HepG2 (cell line): ENCODE data around the gene RASSF7. TPM values are rescaled to one million over a fixed set of nuclear protein-coding genes. Genes with fewer than 3 reads are reported as not detected.

Source experiments
- ASH2L ChIP-seq: fragments of 300-600, 200-600 bp; sonication (generic); IDR thresholded peaks from 2 replicates; pipeline ENCODE4 v1.7.0; 2017; ENCODE audit warnings: low read depth, mild to moderate bottlenecking, moderate library complexity, mixed read lengths, low read length; ENCODE audit not compliant: insufficient read length
- BRCA1 ChIP-seq: sonication (generic); formaldehyde crosslinking; IDR thresholded peaks from 2 replicates; pipeline ENCODE4 v1.4.0; 2020; ENCODE audit warnings: missing genetic modification reagents
- ELF4 ChIP-seq: sonication (generic); formaldehyde crosslinking; IDR thresholded peaks from 2 replicates; pipeline ENCODE4 v1.5.0; 2020; ENCODE audit warnings: missing genetic modification reagents, mild to moderate bottlenecking, moderate library complexity, borderline replicate concordance
- IRF1 ChIP-seq: sonication (generic); formaldehyde crosslinking; IDR thresholded peaks from 2 replicates; pipeline ENCODE4 v1.4.0; 2020; ENCODE audit warnings: low read depth, mild to moderate bottlenecking, missing genetic modification reagents
- KDM5A ChIP-seq: fragments of 200-600 bp; sonication (generic); IDR thresholded peaks from 2 replicates; pipeline ENCODE4 v1.7.0; 2018; ENCODE audit warnings: antibody characterized with exemption, mild to moderate bottlenecking, low read length, borderline replicate concordance
- MZF1 ChIP-seq: sonication (generic); formaldehyde crosslinking; IDR thresholded peaks from 2 replicates; pipeline ENCODE4 v1.8.1; 2023; ENCODE audit warnings: mild to moderate bottlenecking, missing genetic modification reagents, borderline replicate concordance
- NR0B2 ChIP-seq: sonication (generic); formaldehyde crosslinking; IDR thresholded peaks from 2 replicates; pipeline ENCODE4 v1.4.0; 2020; ENCODE audit warnings: mild to moderate bottlenecking, missing genetic modification reagents
- PHF8 ChIP-seq: sonication (generic); formaldehyde crosslinking; IDR thresholded peaks from 2 replicates; pipeline ENCODE4 v1.5.0; 2020; ENCODE audit warnings: missing genetic modification reagents
- RFX5 ChIP-seq: IDR thresholded peaks from 2 replicates; pipeline ENCODE4 v1.6.1; 2011; ENCODE audit warnings: low read depth, low read length, improper control_type of control experiment
- RNF2 ChIP-seq: fragments of 450-650 bp; conservative IDR thresholded peaks from 2 replicates; pipeline ENCODE4 v1.6.1; 2016; ENCODE audit warnings: low read depth
- SIX4 ChIP-seq: sonication (generic); formaldehyde crosslinking; IDR thresholded peaks from 2 replicates; pipeline ENCODE4 v1.4.0; 2020; ENCODE audit warnings: missing genetic modification reagents
- SSRP1 ChIP-seq: IDR thresholded peaks from 2 replicates; pipeline ENCODE4 v1.6.1; 2016; ENCODE audit warnings: control low read depth
- STAT5B ChIP-seq: sonication (generic); formaldehyde crosslinking; IDR thresholded peaks from 2 replicates; pipeline ENCODE4 v1.4.0; 2020; ENCODE audit warnings: missing genetic modification reagents
- ZBTB49 ChIP-seq: sonication (generic); formaldehyde crosslinking; IDR thresholded peaks from 2 replicates; pipeline ENCODE4 v1.4.0; 2020; ENCODE audit warnings: missing genetic modification reagents, borderline replicate concordance
- ZMAT5 ChIP-seq: sonication (generic); formaldehyde crosslinking; IDR thresholded peaks from 2 replicates; pipeline ENCODE4 v1.5.0; 2020; ENCODE audit warnings: mild to moderate bottlenecking, low read depth, missing genetic modification reagents, borderline replicate concordance
- ZMYM4 ChIP-seq: sonication (generic); formaldehyde crosslinking; IDR thresholded peaks from 2 replicates; pipeline ENCODE4 v1.8.1; 2023; ENCODE audit warnings: mild to moderate bottlenecking, missing genetic modification reagents
- ZNF205 ChIP-seq: IDR thresholded peaks from 2 replicates; pipeline ENCODE4 v1.6.1; 2018; ENCODE audit warnings: missing biosample characterization, missing genetic modification reagents
- ZNF512 ChIP-seq: sonication (generic); formaldehyde crosslinking; IDR thresholded peaks from 2 replicates; pipeline ENCODE4 v1.4.0; 2020; ENCODE audit warnings: mild to moderate bottlenecking, missing genetic modification reagents
- ZNF543 ChIP-seq: sonication (generic); formaldehyde crosslinking; IDR thresholded peaks from 2 replicates; pipeline ENCODE4 v1.4.0; 2020; ENCODE audit warnings: mild to moderate bottlenecking, missing genetic modification reagents
- ZNF672 ChIP-seq: sonication (generic); formaldehyde crosslinking; IDR thresholded peaks from 2 replicates; pipeline ENCODE4 v1.8.1; 2022; ENCODE audit warnings: missing genetic modification reagents
- ZNF704 ChIP-seq: sonication (generic); formaldehyde crosslinking; IDR thresholded peaks from 2 replicates; pipeline ENCODE4 v1.8.1; 2023; ENCODE audit warnings: mild to moderate bottlenecking, inconsistent platforms, moderate library complexity, missing genetic modification reagents, borderline replicate concordance
- ZNF776 ChIP-seq: sonication (generic); formaldehyde crosslinking; IDR thresholded peaks from 2 replicates; pipeline ENCODE4 v1.4.0; 2020; ENCODE audit warnings: mild to moderate bottlenecking, missing genetic modification reagents
- ZNF841 ChIP-seq: sonication (generic); formaldehyde crosslinking; IDR thresholded peaks from 2 replicates; pipeline ENCODE4 v1.8.1; 2023; ENCODE audit warnings: missing genetic modification reagents, borderline replicate concordance
- ZSCAN20 ChIP-seq: sonication (generic); formaldehyde crosslinking; IDR thresholded peaks from 2 replicates; pipeline ENCODE4 v1.4.0; 2020; ENCODE audit warnings: missing genetic modification reagents, mild to moderate bottlenecking, borderline replicate concordance
- polyA plus RNA-seq, 8 experiments: library from polyadenylated mRNA; depleted of rRNA in 3 of 8; stranded (reverse) in 7 of 8; unstranded in 1 of 8; fragments of >200 nt; fragmentation: Illumina TruSeq in 4 of 8; extraction: Trizol in 4 of 8; gene quantifications; 2 replicates each; pipeline versions ENCODE4 v1.2.1 to v1.2.3, GENCODE V29; 2011 to 2016; ENCODE audit warnings: low read depth in 4 of 8, missing spikeins in 1 of 8, mixed read lengths in 1 of 8; ENCODE audit not compliant: insufficient read depth in 1 of 8
- total RNA-seq, 5 experiments: library from RNA; depleted of rRNA; stranded (reverse); fragments of >200 nt; fragmentation: Illumina TruSeq; extraction: Trizol; gene quantifications; 2 replicates each; pipeline ENCODE4 v1.2.3, GENCODE V29; 2016; ENCODE audit warnings: low read depth in 1 of 5

Gene RASSF7
- total and polyA plus RNA-seq, 2 of the 13 experiments (the other 11 are each of a cell fraction or from before 2014, with no cell fraction given): 20.2 to 28.6 TPM

GRCh38 chr11:536841-537621 is 23.7 kb upstream of the RASSF7 start, which contains the start of gene LRRC56 (continued):
- TF ChIP-seq KDM5A: no peak
- TF ChIP-seq ZNF841 (CRISPR knock-in tag): no peak
- TF ChIP-seq ZNF205 (CRISPR knock-in tag): no peak
- no peak for TF ChIP-seq MZF1 (CRISPR knock-in tag)
- TF ChIP-seq STAT5B: no peak
- no peak for TF ChIP-seq ASH2L
- TF ChIP-seq ZSCAN20 (CRISPR knock-in tag): no peak
- TF ChIP-seq ZNF543: no peak
- no peak for TF ChIP-seq ZMAT5 (CRISPR knock-in tag)
- TF ChIP-seq PHF8: no peak; the same call in 1 of the 2 replicates
- no peak for TF ChIP-seq SSRP1 (CRISPR knock-in tag)
- TF ChIP-seq ZMYM4 (CRISPR knock-in tag): no peak
- TF ChIP-seq ZBTB49 (CRISPR knock-in tag): no peak
- TF ChIP-seq ZNF776 (CRISPR knock-in tag): no peak
- TF ChIP-seq RFX5: no peak
- 0 out of 2 replicates have a peak, but pooled peaks have one; percentile 30 for TF ChIP-seq SIX4 (CRISPR knock-in tag)
- TF ChIP-seq IRF1: no peak
- no peak for TF ChIP-seq ZNF512 (CRISPR knock-in tag)
- no peak for TF ChIP-seq ZNF672
- no peak for TF ChIP-seq NR0B2 (CRISPR knock-in tag)
- no peak for TF ChIP-seq ZNF704 (CRISPR knock-in tag)
- TF ChIP-seq ELF4 (CRISPR knock-in tag): no peak
- TF ChIP-seq RNF2: no peak
- TF ChIP-seq BRCA1 (CRISPR knock-in tag): no peak
